T1000 (cell line): Measurements from ENCODE around the gene RASSF10.

Source experiments
- DNase-seq: peaks from one replicate; lab custom pipeline; 2025; ENCODE audit warnings: mixed read lengths; lab: John Stamatoyannopoulos, UW

The RASSF10 gene

GRCh38 chr11:13055200-13055599, 46.1 kb downstream of the RASSF10 start:
- DNase-seq = no peak

- no peak for DNase-seq
These were observed 52.3 kb downstream of the RASSF10 start for GRCh38 chr11:13061294-13061990.
